GM18520 (cell line): Measurements from ENCODE around the gene CBFA2T3.

ENCODE experiments used
- ATAC-seq: cut with Tn5 transposase; IDR thresholded peaks from one replicate; pipeline ENCODE4 v1.9.1; 2021; ENCODE audit not compliant: unreplicated experiment

CBFA2T3 gene

DNA sequence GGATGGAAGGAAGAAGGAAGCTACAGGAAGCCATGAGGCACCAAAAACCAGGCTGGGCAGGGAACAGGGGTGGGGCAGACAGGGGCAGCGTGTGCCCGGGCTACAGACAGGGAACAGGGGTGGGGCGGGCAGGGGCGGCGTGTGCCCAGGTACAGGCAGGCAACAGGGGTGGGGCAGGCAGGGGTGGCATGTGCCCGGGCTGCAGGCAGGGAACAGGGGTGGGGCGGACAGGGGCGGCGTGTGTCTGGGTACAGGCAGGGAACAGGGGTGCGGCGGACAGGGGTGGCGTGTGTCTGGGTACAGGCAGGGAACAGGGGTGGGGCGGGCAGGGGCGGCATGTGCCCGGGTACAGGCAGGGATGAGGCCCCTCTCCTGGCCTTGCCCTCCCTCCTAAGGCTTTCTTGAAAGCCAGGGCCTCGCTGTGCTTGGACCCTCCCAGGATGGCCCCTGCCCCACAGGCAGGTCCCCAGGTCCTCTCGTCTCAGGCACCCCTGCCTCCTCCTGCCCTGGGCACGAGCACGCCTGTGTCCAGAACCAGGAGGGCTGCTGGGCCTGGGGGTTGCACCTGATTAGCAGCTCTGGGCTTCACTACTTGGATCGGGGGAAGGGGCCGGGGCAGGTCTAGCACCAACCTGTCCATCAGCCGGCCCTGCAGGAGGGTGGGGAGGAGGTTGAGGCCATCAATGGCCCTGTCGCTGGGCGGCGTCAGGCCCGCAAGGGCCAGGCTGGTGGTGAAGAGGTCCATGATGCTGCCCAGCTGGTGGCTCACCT is 150.8 kb downstream of the CBFA2T3 start:
- no peak for ATAC-seq

- no peak for ATAC-seq
Observed at GRCh38 chr16:88825146-88825545, 151.9 kb downstream of the CBFA2T3 start.
